ENCODE measurements around the gene WFIKKN1. TPM values are rescaled to one million over a fixed set of nuclear protein-coding genes. Genes with fewer than 3 reads are reported as not detected.

The WFIKKN1 gene
- total RNA-seq, 1 donor from 2014 or later: 0.89 TPM

DNA sequence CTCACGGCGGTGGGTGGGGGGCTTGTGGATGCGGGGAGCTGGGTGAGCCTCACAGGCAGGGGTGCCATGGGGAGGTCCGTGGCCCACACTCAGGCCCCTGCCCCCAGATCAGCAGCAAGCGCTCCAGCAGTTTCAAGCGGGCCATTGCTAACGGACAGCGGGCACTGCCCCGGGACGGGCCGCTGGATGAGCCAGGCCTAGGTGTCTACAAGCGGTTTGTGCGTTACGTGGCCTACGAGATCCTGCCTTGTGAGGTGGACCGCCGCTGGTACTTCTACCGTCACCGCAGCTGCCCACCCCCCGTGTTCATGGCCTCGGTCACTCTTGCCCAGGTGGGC, 45.7 kb downstream of the WFIKKN1 start:
- H3K36me3 Mint-ChIP-seq (ENCODE audit: low read depth, unreplicated experiment): peaks cover 4% of the 10 kb centered on the region
- no peak for FAIRE-seq
- Histone ChIP-seq H3K4me3 (ENCODE audit: insufficient read depth, low read depth, low read length) (no peak overlapping the region), H3K9ac (ENCODE audit: low read length) (no peak overlapping the region), H3K4me2 (ENCODE audit: low read length) (no peak overlapping the region), H3K4me1 (ENCODE audit: insufficient read depth, low read length) (peaks cover 18% of the 10 kb centered on the region), H3K79me2 (ENCODE audit: insufficient read depth, low read length) (peaks cover 13% of the 10 kb centered on the region), H2AFZ (ENCODE audit: low read depth, low read length) (no peak overlapping the region), H4K20me1 (ENCODE audit: insufficient read depth, low read length) (peaks cover 47% of the 10 kb centered on the region), H3K36me3 (ENCODE audit: insufficient read depth, low read length) (no peaks in the 10 kb centered on the region), H3K27me3 (ENCODE audit: insufficient read depth, low read length) (no peaks in the 10 kb centered on the region), H3K27ac (ENCODE audit: low read depth, low read length) (no peak overlapping the region), H3K9me3 (ENCODE audit: insufficient read depth, low read depth, low read length) (no peaks in the 10 kb centered on the region)
- no peaks in the 10 kb centered on the region for H3K27me3 Mint-ChIP-seq (ENCODE audit: low read depth, unreplicated experiment)
- no peak for TF ChIP-seq EZH2 (IDR thresholded peaks at IDR 0.05; ENCODE audit: insufficient read depth, low read length)
- TF ChIP-seq, protein P1, sequence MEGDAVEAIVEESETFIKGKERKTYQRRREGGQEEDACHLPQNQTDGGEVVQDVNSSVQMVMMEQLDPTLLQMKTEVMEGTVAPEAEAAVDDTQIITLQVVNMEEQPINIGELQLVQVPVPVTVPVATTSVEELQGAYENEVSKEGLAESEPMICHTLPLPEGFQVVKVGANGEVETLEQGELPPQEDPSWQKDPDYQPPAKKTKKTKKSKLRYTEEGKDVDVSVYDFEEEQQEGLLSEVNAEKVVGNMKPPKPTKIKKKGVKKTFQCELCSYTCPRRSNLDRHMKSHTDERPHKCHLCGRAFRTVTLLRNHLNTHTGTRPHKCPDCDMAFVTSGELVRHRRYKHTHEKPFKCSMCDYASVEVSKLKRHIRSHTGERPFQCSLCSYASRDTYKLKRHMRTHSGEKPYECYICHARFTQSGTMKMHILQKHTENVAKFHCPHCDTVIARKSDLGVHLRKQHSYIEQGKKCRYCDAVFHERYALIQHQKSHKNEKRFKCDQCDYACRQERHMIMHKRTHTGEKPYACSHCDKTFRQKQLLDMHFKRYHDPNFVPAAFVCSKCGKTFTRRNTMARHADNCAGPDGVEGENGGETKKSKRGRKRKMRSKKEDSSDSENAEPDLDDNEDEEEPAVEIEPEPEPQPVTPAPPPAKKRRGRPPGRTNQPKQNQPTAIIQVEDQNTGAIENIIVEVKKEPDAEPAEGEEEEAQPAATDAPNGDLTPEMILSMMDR (IDR thresholded peaks at IDR 0.05; ENCODE audit: insufficient read depth, low read depth, low read length): no peak
- no peaks in the 10 kb centered on the region for H3K9me3 Mint-ChIP-seq (ENCODE audit: unreplicated experiment)
- no peak overlapping the region for H3K27ac Mint-ChIP-seq (ENCODE audit: unreplicated experiment)
- no peak for DNase-seq (ENCODE audit: low read depth)
- H3K4me1 Mint-ChIP-seq (ENCODE audit: low read depth, unreplicated experiment): peaks cover 4% of the 10 kb centered on the region
- no peak overlapping the region for H3K4me3 Mint-ChIP-seq (ENCODE audit: unreplicated experiment)

DNA sequence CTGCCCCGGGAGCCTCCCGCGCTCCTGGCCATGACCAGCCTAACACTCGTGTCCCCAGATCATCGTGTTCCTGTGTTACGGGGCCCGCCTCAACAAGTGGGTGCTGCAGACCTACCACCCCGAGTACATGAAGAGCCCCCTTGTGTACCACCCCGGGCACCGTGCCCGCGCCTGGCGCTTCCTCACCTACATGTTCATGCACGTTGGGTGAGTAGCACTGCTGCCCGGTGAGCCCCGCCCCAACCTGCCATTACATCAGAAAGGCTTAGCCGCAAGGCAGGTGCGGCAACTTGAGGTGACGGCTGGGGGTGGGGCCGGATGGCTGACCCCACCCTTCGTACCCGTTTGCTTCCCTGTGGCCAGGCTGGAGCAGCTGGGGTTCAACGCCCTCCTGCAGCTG, 46.1 kb downstream of the WFIKKN1 start:
- DNase-seq (ENCODE audit: low read depth): no peak
- Mint-ChIP-seq H3K27me3 (ENCODE audit: low read depth, unreplicated experiment) (no peaks in the 10 kb centered on the region), H3K9me3 (ENCODE audit: unreplicated experiment) (no peaks in the 10 kb centered on the region), H3K4me1 (ENCODE audit: low read depth, unreplicated experiment) (peaks cover 8% of the 10 kb centered on the region), H3K36me3 (ENCODE audit: low read depth, unreplicated experiment) (peaks cover 8% of the 10 kb centered on the region), H3K4me3 (ENCODE audit: unreplicated experiment) (no peak overlapping the region), H3K27ac (ENCODE audit: unreplicated experiment) (no peak overlapping the region)
- H3K9me3 ChIP-seq (ENCODE audit: insufficient read depth, low read depth, low read length): no peaks in the 10 kb centered on the region
- H2AFZ ChIP-seq (ENCODE audit: low read depth, low read length): no peak overlapping the region
- H3K27me3 ChIP-seq (ENCODE audit: insufficient read depth, low read length): no peaks in the 10 kb centered on the region
- H3K4me3 ChIP-seq (ENCODE audit: insufficient read depth, low read depth, low read length): no peak overlapping the region
- H4K20me1 ChIP-seq (ENCODE audit: insufficient read depth, low read length): peaks cover 51% of the 10 kb centered on the region
- no peak for TF ChIP-seq EZH2 (IDR thresholded peaks at IDR 0.05; ENCODE audit: insufficient read depth, low read length)
- TF ChIP-seq, protein P1 (IDR thresholded peaks at IDR 0.05; ENCODE audit: insufficient read depth, low read depth, low read length): no peak
- H3K79me2 ChIP-seq (ENCODE audit: insufficient read depth, low read length): peaks cover 17% of the 10 kb centered on the region
- peaks cover 22% of the 10 kb centered on the region for H3K4me1 ChIP-seq (ENCODE audit: insufficient read depth, low read length)
- no peak overlapping the region for H3K27ac ChIP-seq (ENCODE audit: low read depth, low read length)
- no peak overlapping the region for H3K9ac ChIP-seq (ENCODE audit: low read length)
- peaks cover 2% of the 10 kb centered on the region for H3K36me3 ChIP-seq (ENCODE audit: insufficient read depth, low read length)
- no peak for FAIRE-seq
- no peak overlapping the region for H3K4me2 ChIP-seq (ENCODE audit: low read length)

DNA sequence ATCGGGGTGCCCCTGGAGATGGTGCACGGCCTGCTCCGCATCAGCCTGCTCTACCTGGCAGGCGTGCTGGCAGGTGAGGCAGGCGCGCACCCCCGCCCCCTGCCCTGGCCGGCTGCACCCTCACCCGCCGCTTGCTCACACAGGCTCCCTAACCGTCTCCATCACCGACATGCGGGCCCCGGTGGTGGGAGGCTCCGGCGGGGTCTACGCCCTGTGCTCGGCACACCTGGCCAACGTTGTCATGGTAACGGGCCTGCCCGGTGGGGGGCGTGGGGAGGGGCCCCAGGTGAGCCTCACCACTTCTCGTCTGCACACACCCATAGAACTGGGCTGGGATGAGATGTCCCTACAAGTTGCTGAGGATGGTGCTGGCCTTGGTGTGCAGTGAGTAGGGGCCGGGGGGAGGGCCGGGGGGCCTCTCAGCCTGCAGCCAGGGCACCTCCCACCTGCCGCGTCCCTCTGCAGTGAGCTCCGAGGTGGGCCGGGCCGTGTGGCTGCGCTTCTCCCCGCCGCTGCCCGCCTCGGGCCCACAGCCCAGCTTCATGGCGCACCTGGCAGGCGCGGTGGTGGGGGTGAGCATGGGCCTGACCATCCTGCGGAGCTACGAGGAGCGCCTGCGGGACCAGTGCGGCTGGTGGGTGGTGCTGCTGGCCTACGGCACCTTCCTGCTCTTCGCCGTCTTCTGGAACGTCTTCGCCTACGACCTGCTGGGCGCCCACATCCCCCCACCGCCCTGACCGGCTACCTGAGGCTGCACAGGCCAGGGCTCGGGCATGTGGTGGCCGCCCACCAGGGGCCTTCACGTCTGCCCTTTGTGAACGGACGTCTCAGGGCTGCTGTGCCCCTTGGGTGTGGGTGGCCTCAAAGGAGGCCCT, 46.8 kb downstream of the WFIKKN1 start:
- H3K4me2 ChIP-seq (ENCODE audit: low read length): no peak overlapping the region
- H3K27ac ChIP-seq (ENCODE audit: low read depth, low read length): no peak overlapping the region
- Mint-ChIP-seq H3K36me3 (ENCODE audit: low read depth, unreplicated experiment) (peaks cover 9% of the 10 kb centered on the region), H3K4me1 (ENCODE audit: low read depth, unreplicated experiment) (peaks cover 12% of the 10 kb centered on the region), H3K4me3 (ENCODE audit: unreplicated experiment) (no peak overlapping the region), H3K9me3 (ENCODE audit: unreplicated experiment) (no peaks in the 10 kb centered on the region), H3K27me3 (ENCODE audit: low read depth, unreplicated experiment) (no peaks in the 10 kb centered on the region), H3K27ac (ENCODE audit: unreplicated experiment) (no peak overlapping the region)
- DNase-seq (ENCODE audit: low read depth): no peak
- peaks cover 51% of the 10 kb centered on the region for H4K20me1 ChIP-seq (ENCODE audit: insufficient read depth, low read length)
- H2AFZ ChIP-seq (ENCODE audit: low read depth, low read length): no peak overlapping the region
- FAIRE-seq: no peak
- peaks cover 26% of the 10 kb centered on the region for H3K4me1 ChIP-seq (ENCODE audit: insufficient read depth, low read length)
- H3K36me3 ChIP-seq (ENCODE audit: insufficient read depth, low read length): peaks cover 3% of the 10 kb centered on the region
- H3K4me3 ChIP-seq (ENCODE audit: insufficient read depth, low read depth, low read length): no peak overlapping the region
- H3K9ac ChIP-seq (ENCODE audit: low read length): no peak overlapping the region
- peaks cover 23% of the 10 kb centered on the region for H3K79me2 ChIP-seq (ENCODE audit: insufficient read depth, low read length)
- no peaks in the 10 kb centered on the region for H3K27me3 ChIP-seq (ENCODE audit: insufficient read depth, low read length)
- TF ChIP-seq, protein P1 (IDR thresholded peaks at IDR 0.05; ENCODE audit: insufficient read depth, low read depth, low read length): no peak
- TF ChIP-seq EZH2 (IDR thresholded peaks at IDR 0.05; ENCODE audit: insufficient read depth, low read length): no peak
- H3K9me3 ChIP-seq (ENCODE audit: insufficient read depth, low read depth, low read length): no peaks in the 10 kb centered on the region
